ENCODE data around the gene ZMYND19. TPM values are rescaled to one million over a fixed set of nuclear protein-coding genes. Genes with fewer than 3 reads are reported as not detected.
"Not testable (repeated sequence)": the region's sequence is repeated elsewhere in the genome, so short reads cannot be mapped to it uniquely, and the experiment has no call there.

The ZMYND19 gene
- total RNA-seq, 2 donors from 2014 or later: 6.6 to 8.8 TPM

DNA sequence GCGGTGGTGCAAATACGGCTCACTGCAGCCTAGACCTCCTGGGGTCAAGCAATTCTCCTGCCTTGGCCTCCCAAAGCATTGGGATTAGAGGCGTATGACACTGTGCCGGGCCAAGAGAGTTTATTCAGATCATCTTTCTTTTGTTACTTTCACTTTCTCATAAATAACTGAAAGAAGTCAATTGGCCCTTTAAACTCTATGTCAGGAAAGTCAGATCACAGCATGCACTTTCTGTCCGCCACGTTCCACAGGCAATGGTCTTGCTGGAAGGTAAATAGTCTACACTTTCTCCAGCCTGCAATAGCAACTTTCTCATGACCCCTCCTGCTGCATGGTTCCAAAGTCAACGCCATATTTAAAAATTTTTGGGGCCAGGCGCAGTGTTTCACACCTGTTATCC lies 8.6 kb upstream of the ZMYND19 start:
- Histone ChIP-seq H3K9me3 (no peaks in the 10 kb centered on the region), H3K4me1 (peaks cover 2% of the 10 kb centered on the region), H3K27me3 (no peaks in the 10 kb centered on the region), H3K4me3 (no peak overlapping the region), H3K36me3 (replicated peaks in 1 of 2; ENCODE audit: insufficient read depth in 1 of 2, low read depth in 2 of 2) (no peaks in the 10 kb centered on the region), H3K27ac (no peak overlapping the region)
- TF ChIP-seq POLR2A (IDR thresholded peaks at IDR 0.05): no peak
- TF ChIP-seq, protein P1, sequence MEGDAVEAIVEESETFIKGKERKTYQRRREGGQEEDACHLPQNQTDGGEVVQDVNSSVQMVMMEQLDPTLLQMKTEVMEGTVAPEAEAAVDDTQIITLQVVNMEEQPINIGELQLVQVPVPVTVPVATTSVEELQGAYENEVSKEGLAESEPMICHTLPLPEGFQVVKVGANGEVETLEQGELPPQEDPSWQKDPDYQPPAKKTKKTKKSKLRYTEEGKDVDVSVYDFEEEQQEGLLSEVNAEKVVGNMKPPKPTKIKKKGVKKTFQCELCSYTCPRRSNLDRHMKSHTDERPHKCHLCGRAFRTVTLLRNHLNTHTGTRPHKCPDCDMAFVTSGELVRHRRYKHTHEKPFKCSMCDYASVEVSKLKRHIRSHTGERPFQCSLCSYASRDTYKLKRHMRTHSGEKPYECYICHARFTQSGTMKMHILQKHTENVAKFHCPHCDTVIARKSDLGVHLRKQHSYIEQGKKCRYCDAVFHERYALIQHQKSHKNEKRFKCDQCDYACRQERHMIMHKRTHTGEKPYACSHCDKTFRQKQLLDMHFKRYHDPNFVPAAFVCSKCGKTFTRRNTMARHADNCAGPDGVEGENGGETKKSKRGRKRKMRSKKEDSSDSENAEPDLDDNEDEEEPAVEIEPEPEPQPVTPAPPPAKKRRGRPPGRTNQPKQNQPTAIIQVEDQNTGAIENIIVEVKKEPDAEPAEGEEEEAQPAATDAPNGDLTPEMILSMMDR (IDR thresholded peaks at IDR 0.05): no peak
- no peak for ATAC-seq
- DNase-seq: no peak
- WGBS, 2 donors: 77 to 83% methylated on average over 6 to 8 of the region's 8 CpGs
- intact Hi-C loops (cut with DNase I): no loop called here

DNA sequence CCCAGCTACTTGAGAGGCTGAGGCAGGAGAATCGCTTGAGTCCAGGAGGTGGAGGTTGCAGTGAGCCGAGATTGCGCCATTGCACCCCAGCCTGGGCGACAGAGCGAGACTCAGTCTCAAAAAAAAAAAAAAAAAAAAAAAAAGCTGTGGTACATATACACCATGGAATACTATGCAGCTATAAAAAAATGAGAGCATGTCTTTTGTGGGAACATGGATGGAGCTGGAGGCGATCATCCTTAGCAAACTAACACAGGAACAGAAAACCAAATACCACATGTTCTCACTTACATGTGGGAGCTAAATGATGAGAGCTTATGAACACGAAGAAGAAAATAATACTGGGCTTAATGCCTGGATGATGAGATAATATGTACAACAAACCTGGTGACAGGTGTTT lies 6.3 kb upstream of the ZMYND19 start:
- ATAC-seq; H3K36me3 ChIP-seq (replicated peaks in 1 of 2; ENCODE audit: insufficient read depth in 1 of 2, low read depth in 2 of 2); H3K27ac ChIP-seq; H3K9me3 ChIP-seq; H3K27me3 ChIP-seq; H3K4me3 ChIP-seq; intact Hi-C loops (cut with DNase I); DNase-seq: not testable (repeated sequence)
- WGBS, 2 donors: 75 to 92% methylated on average over 3 to 6 of the region's 7 CpGs
- peaks cover 22% of the 10 kb centered on the region for H3K4me1 ChIP-seq

DNA sequence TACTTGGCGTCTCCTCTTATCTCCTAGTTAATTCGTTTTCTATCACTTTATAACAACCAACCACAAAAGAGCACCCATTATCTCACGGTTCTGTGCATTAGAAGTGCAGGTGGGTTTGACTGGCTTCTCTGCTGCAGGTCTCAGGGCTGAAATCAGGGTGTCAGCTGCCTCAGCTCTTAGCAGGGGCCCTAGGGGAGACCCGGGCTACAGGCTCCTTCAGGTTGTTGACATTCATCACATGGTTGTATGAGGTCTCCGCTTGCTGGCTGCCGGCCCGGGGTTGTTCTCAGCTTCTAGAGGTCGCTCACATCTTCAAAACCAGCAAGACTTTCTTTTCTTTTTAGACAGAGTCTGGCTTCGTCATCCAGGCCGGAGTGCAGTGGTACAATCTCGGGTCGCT lies 2.9 kb upstream of the ZMYND19 start:
- no peak for TF ChIP-seq POLR2A (IDR thresholded peaks at IDR 0.05)
- TF ChIP-seq, protein P1 (IDR thresholded peaks at IDR 0.05): no peak
- ATAC-seq: no peak
- Histone ChIP-seq H3K27ac (peak overlapping the region; percentile 47 to 75 (median 68)), H3K36me3 (replicated peaks in 1 of 2; ENCODE audit: insufficient read depth in 1 of 2, low read depth in 2 of 2) (no peaks in the 10 kb centered on the region), H3K4me1 (peaks cover 47% of the 10 kb centered on the region), H3K4me3 (no peak overlapping the region), H3K27me3 (no peaks in the 10 kb centered on the region), H3K9me3 (no peaks in the 10 kb centered on the region)
- peak; percentile 64 to 88 (median 78) for DNase-seq
- intact Hi-C loops (cut with DNase I): no loop called here
- 22 to 27% methylated on average over 11 to 12 of the region's 12 CpGs for WGBS, 2 donors

DNA sequence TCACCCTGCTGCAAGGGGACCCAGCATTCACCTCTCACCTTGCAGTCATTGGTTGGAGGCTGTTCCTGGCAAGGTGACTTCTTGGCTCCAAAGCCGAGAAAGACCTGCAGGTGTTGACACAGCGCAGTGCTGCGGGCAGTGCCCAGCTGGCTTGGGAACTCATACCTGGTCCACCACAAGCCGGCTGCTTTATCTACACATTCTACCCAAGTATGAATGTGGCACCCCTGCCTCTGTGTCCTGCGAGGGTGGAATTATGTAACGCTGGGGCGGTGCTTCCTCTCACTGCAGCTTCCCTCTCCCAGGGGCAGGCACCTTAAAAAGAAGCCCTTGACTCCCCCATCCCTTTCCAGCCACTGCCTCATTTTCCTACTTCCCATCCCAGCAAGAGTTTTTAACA lies 2.5 kb upstream of the ZMYND19 start:
- Histone ChIP-seq H3K4me3 (no peak overlapping the region), H3K27me3 (no peaks in the 10 kb centered on the region), H3K9me3 (no peaks in the 10 kb centered on the region), H3K27ac (peak overlapping the region; percentile 47 to 75 (median 68)), H3K36me3 (replicated peaks in 1 of 2; ENCODE audit: insufficient read depth in 1 of 2, low read depth in 2 of 2) (no peaks in the 10 kb centered on the region), H3K4me1 (peaks cover 49% of the 10 kb centered on the region)
- TF ChIP-seq, protein P1 (IDR thresholded peaks at IDR 0.05): peak in 1 of 7 experiments; percentile 17
- TF ChIP-seq POLR2A (IDR thresholded peaks at IDR 0.05): no peak
- ATAC-seq (peak; percentile 67), DNase-seq (peak; percentile 83 to 93 (median 92))
- WGBS, 2 donors: 17 to 24% methylated on average over 5 to 7 of the region's 7 CpGs
- intact Hi-C loops (cut with DNase I): no loop called here

DNA sequence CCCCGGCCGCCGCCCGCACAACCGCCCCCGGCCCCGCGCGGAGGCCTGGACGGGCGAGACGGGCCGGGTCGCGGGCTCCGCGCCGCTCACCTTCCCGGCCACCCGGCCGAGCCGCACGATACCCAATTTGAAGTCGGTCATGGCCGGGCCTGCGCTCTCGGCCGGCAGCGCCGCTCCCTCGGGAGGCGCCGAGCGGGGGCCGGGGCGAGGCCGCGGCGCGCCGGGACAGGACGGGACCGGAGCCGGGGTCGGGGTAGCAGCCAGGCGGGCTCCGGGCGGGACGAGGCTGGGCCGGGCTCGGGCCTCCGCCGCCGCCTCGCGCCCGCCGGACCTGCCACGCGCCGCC lies 216 bp downstream of the ZMYND19 start:
- Histone ChIP-seq H3K4me1 (peaks cover 49% of the 10 kb centered on the region), H3K27ac (peak overlapping the region in 1 of 4 donors; percentile 45), H3K4me3 (no peak overlapping the region), H3K9me3 (no peaks in the 10 kb centered on the region), H3K36me3 (replicated peaks in 1 of 2; ENCODE audit: insufficient read depth in 1 of 2, low read depth in 2 of 2) (peaks cover 0 to 6% of the 10 kb centered on the region in 2 donors), H3K27me3 (no peaks in the 10 kb centered on the region)
- 0% methylated on average over 3 of the region's 61 CpGs; no CpG with 5 or more reads in 1 of the 2 donors for WGBS, 2 donors
- intact Hi-C loops (cut with DNase I): no loop called here
- ATAC-seq (peak; percentile 10), DNase-seq (no peak)
- TF ChIP-seq POLR2A (IDR thresholded peaks at IDR 0.05): no peak
- TF ChIP-seq, protein P1 (IDR thresholded peaks at IDR 0.05): no peak
